Endothelial cell (in vitro differentiated cells): ENCODE results near the gene STAMBP. TPM values are rescaled to one million over a fixed set of nuclear protein-coding genes. Genes with fewer than 3 reads are reported as not detected.

Experiments used
- DNase-seq: peaks from one replicate; pipeline ENCODE4 v3.0.0; 2021; ENCODE audit warnings: low spot score
- H3K27ac Mint-ChIP-seq: one replicate; pipeline ENCODE4 v1.8.0; 2021; ENCODE audit warnings: mixed read lengths, inconsistent platforms; ENCODE audit not compliant: unreplicated experiment
- H3K27me3 Mint-ChIP-seq: one replicate; pipeline ENCODE4 v1.8.0; 2021; ENCODE audit warnings: mild to moderate bottlenecking, moderate library complexity, mixed read lengths, inconsistent platforms; ENCODE audit not compliant: unreplicated experiment
- H3K36me3 Mint-ChIP-seq: one replicate; pipeline ENCODE4 v1.8.0; 2021; ENCODE audit warnings: mild to moderate bottlenecking, low read depth, mixed read lengths, inconsistent platforms; ENCODE audit not compliant: unreplicated experiment
- H3K4me1 Mint-ChIP-seq: one replicate; pipeline ENCODE4 v1.8.0; 2021; ENCODE audit warnings: mild to moderate bottlenecking, mixed read lengths, inconsistent platforms; ENCODE audit not compliant: unreplicated experiment
- H3K4me3 Mint-ChIP-seq: one replicate; pipeline ENCODE4 v1.8.0; 2021; ENCODE audit warnings: mild to moderate bottlenecking, mixed read lengths, inconsistent platforms; ENCODE audit not compliant: unreplicated experiment
- H3K9me3 Mint-ChIP-seq: one replicate; pipeline ENCODE4 v1.8.0; 2021; ENCODE audit warnings: mixed read lengths, inconsistent platforms; ENCODE audit not compliant: unreplicated experiment
- CTCF ChIP-seq: fragments of 200-600 bp; sonication (generic); IDR thresholded peaks from one replicate; pipeline ENCODE4 v1.5.0; 2021; ENCODE audit warnings: antibody characterized with exemption; ENCODE audit not compliant: unreplicated experiment
- total RNA-seq: library from RNA; stranded (reverse); fragmentation: NEBNext Ultra II Directional; extraction: Animal tissue kit (Norgen Biotek cat#: 25700); gene quantifications from one replicate; pipeline ENCODE4 v1.2.1, GENCODE V29; 2021; ENCODE audit not compliant: unreplicated experiment

Gene STAMBP
- total RNA-seq, 1 donor from 2014 or later = 29.2 TPM

- DNase-seq = no peak
- Mint-ChIP-seq H3K27me3 (peaks cover 5% of the 10 kb centered on the region), H3K36me3 (no peaks in the 10 kb centered on the region), H3K4me3 (no peak overlapping the region), H3K27ac (no peak overlapping the region), H3K9me3 (no peaks in the 10 kb centered on the region), H3K4me1 (peaks cover 9% of the 10 kb centered on the region)
- TF ChIP-seq CTCF = no peak
Observed at GRCh38 chr2:73919596-73920228, 91.0 kb downstream of the STAMBP start.

DNA sequence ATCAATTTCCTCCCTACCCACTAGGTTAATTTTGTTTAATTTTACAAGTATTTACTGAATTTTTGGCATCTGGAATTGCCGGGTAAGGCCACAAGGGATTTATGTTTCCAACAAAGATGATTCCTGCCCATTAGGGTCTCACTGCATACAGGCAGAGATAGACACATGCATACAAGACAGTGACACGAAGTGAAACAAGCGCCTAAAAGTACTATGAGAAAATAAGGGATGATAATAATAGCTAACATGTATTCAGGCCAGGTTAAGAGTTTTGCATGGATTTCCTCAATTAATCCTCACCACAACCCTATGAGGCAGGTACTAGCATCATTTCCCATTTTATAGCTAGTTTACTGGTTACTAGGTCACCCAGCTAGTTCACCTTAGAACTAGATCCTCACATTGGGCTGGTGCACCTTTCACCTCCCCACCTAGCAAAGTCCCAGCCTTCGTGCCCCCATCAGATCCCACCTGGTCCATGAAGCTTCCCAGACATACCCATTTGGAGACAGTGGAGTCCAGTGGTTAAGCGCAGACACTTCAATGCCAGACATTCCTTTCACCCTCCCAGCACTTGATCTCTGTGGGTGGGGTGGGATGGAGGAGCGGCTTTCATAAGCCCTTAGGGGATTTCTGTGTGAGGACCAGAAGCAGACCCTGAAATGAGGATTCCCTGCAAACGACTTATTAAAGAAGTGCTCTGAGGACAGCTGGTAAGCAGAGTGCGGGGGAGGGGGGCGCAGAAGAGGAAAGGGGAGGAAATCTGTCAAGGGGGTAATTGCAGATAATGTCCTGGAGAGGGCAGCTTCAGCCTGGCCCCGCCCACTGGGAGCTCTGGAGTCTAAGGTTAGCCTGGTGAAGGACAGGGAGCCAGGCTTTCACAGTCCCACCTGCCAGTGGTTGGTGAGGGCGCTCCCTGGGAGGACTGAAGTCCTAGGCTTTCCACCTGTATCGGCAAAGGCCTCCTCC, 92.1 kb downstream of the STAMBP start:
- peak; percentile 68 for DNase-seq
- Mint-ChIP-seq H3K4me1 (peaks cover 6% of the 10 kb centered on the region), H3K27ac (no peak overlapping the region), H3K36me3 (peaks cover under 1% of the 10 kb centered on the region), H3K4me3 (no peak overlapping the region), H3K27me3 (peaks cover 5% of the 10 kb centered on the region), H3K9me3 (no peaks in the 10 kb centered on the region)
- peak; percentile 36 for TF ChIP-seq CTCF

- H3K4me3 Mint-ChIP-seq = no peak overlapping the region
- TF ChIP-seq CTCF = peak; percentile 2
- no peak overlapping the region for H3K27ac Mint-ChIP-seq
- H3K9me3 Mint-ChIP-seq = no peaks in the 10 kb centered on the region
- H3K4me1 Mint-ChIP-seq = peaks cover 6% of the 10 kb centered on the region
- no peak for DNase-seq
- peaks cover 4% of the 10 kb centered on the region for H3K36me3 Mint-ChIP-seq
- H3K27me3 Mint-ChIP-seq = peaks cover 10% of the 10 kb centered on the region
Observed at GRCh38 chr2:73921581-73921980, 92.8 kb downstream of the STAMBP start.

- DNase-seq = no peak
- TF ChIP-seq CTCF = no peak
- no peak overlapping the region for H3K27ac Mint-ChIP-seq
- H3K36me3 Mint-ChIP-seq = peaks cover 4% of the 10 kb centered on the region
- H3K27me3 Mint-ChIP-seq = peaks cover 12% of the 10 kb centered on the region
- peaks cover 8% of the 10 kb centered on the region for H3K4me1 Mint-ChIP-seq
- no peaks in the 10 kb centered on the region for H3K9me3 Mint-ChIP-seq
- H3K4me3 Mint-ChIP-seq = no peak overlapping the region
Observed at GRCh38 chr2:73922681-73923080, 93.9 kb downstream of the STAMBP start.

Other genes starting within 250 kb of the STAMBP start
- gene NAT8, start 186.5 kb upstream of the STAMBP start, total RNA-seq = not detected
- 33.3 TPM for gene TPRKB, start 91.6 kb upstream of the STAMBP start, total RNA-seq
- 32.4 TPM for gene DUSP11, start 48.9 kb upstream of the STAMBP start, total RNA-seq
- not detected for gene C2orf78, start 44.8 kb upstream of the STAMBP start, total RNA-seq
- gene ACTG2, start 64.0 kb downstream of the STAMBP start, total RNA-seq = 8.3 TPM
- 68.3 TPM for gene DGUOK, start 97.9 kb downstream of the STAMBP start, total RNA-seq
- gene TET3, start 155.9 kb downstream of the STAMBP start, total RNA-seq = 23.0 TPM